GM23338 (cell line): ENCODE results near the gene NUMB. TPM values are rescaled to one million over a fixed set of nuclear protein-coding genes. Genes with fewer than 3 reads are reported as not detected.
A peak's percentile ranks its signal among the peaks of the same experiment; 100 is the strongest.

Source experiments
- ATAC-seq: fragments of 200-7000 bp; cut with Tn5 transposase; 3 replicates; pipeline ENCODE4 v1.9.1; 2020
- DNase-seq: peaks from one replicate; pipeline ENCODE4 v3.0.0-alpha.2; 2015; ENCODE audit warnings: low spot score
- H2AFZ ChIP-seq: fragments of 200-600 bp; sonication (generic); 2 replicates; pipeline ENCODE4 v1.8.0; 2016; ENCODE audit warnings: antibody characterized with exemption, mild to moderate bottlenecking, moderate library complexity
- H3F3A ChIP-seq: fragments of 200-600 bp; sonication (generic); replicated peaks from 2 replicates; pipeline ENCODE4 v1.8.0; 2017; ENCODE audit warnings: antibody characterized with exemption, mixed run types, low read depth
- H3K27ac ChIP-seq: fragments of 200-600 bp; sonication (generic); 2 replicates; pipeline ENCODE4 v1.6.1; 2016; ENCODE audit warnings: low read depth
- H3K27me3 ChIP-seq: fragments of 200-600 bp; sonication (generic); 2 replicates; pipeline ENCODE4 v1.8.0; 2016; ENCODE audit warnings: mild to moderate bottlenecking, mixed run types, moderate library complexity; ENCODE audit not compliant: insufficient read depth
- H3K36me3 ChIP-seq: fragments of 200-600 bp; sonication (generic); 2 replicates; pipeline ENCODE4 v1.8.0; 2016; ENCODE audit warnings: mild to moderate bottlenecking; ENCODE audit not compliant: insufficient read depth
- H3K4me1 ChIP-seq: fragments of 200-600 bp; sonication (generic); 2 replicates; pipeline ENCODE4 v1.8.0; 2016; ENCODE audit warnings: mild to moderate bottlenecking, moderate library complexity; ENCODE audit not compliant: insufficient read depth
- H3K4me2 ChIP-seq: fragments of 200-600 bp; sonication (generic); 2 replicates; pipeline ENCODE4 v1.7.1; 2017; ENCODE audit warnings: mixed run types
- H3K4me3 ChIP-seq: fragments of 200-600 bp; sonication (generic); 2 replicates; pipeline ENCODE4 v1.6.1; 2016; ENCODE audit warnings: mixed run types
- H3K79me2 ChIP-seq: fragments of 200-600 bp; sonication (generic); replicated peaks from 2 replicates; pipeline ENCODE4 v1.8.0; 2017; ENCODE audit warnings: mild to moderate bottlenecking; ENCODE audit not compliant: insufficient read depth
- H3K9me2 ChIP-seq: fragments of 200-600 bp; sonication (generic); 2 replicates; pipeline ENCODE4 v1.8.0; 2017; ENCODE audit not compliant: insufficient read depth
- H4K20me1 ChIP-seq: fragments of 200-600 bp; sonication (generic); replicated peaks from 2 replicates; pipeline ENCODE4 v1.8.0; 2017; ENCODE audit warnings: mild to moderate bottlenecking; ENCODE audit not compliant: insufficient read depth
- H3K27ac Mint-ChIP-seq: 2 replicates; pipeline ENCODE4 v1.8.0; 2020; ENCODE audit warnings: inconsistent platforms, mild to moderate bottlenecking, moderate library complexity, mixed read lengths
- H3K27me3 Mint-ChIP-seq: 3 replicates; pipeline ENCODE4 v1.8.0; 2022; ENCODE audit warnings: low read depth, mild to moderate bottlenecking, moderate library complexity, mixed read lengths, inconsistent platforms; ENCODE audit not compliant: insufficient read depth, poor library complexity
- H3K36me3 Mint-ChIP-seq: 3 replicates; pipeline ENCODE4 v1.8.0; 2021; ENCODE audit warnings: low read depth, mild to moderate bottlenecking, inconsistent platforms, moderate library complexity, mixed read lengths
- H3K4me1 Mint-ChIP-seq: 3 replicates; pipeline ENCODE4 v1.8.0; 2020; ENCODE audit warnings: mild to moderate bottlenecking, inconsistent platforms, mixed read lengths
- H3K4me3 Mint-ChIP-seq: 3 replicates; pipeline ENCODE4 v1.8.0; 2021; ENCODE audit warnings: moderate library complexity, mild to moderate bottlenecking, inconsistent platforms, mixed read lengths
- H3K9me3 Mint-ChIP-seq: 3 replicates; pipeline ENCODE4 v1.8.0; 2020; ENCODE audit warnings: moderate library complexity, mild to moderate bottlenecking, inconsistent platforms, mixed read lengths
- EZH2phosphoT487 ChIP-seq: fragments of 200-600 bp; sonication (generic); IDR thresholded peaks from one replicate; pipeline ENCODE4 v1.8.1; 2018; ENCODE audit warnings: antibody characterized with exemption; ENCODE audit not compliant: unreplicated experiment
- POLR2AphosphoS5 ChIP-seq: IDR thresholded peaks from 2 replicates; pipeline ENCODE4 v1.6.1; 2016; ENCODE audit warnings: antibody characterized with exemption, low read depth
- polyA plus RNA-seq: library from polyadenylated mRNA; unstranded; fragments of >200 nt; fragmentation: Nextera tagmentation; extraction: Ambion mirVana; gene quantifications from 2 replicates; pipeline ENCODE4 v1.2.1, GENCODE V29; 2016
- total RNA-seq: library from RNA; depleted of rRNA; stranded (reverse); fragments of >200 nt; shearing (Covaris generic); gene quantifications from 2 replicates; pipeline ENCODE4 v1.2.3, GENCODE V29; 2014
- TF ChIP-seq, protein P1 (sequence below): fragments of 250-450 bp; sonication (Bioruptor Pico); IDR thresholded peaks from 2 replicates; pipeline ENCODE4 v1.5.0; 2020; ENCODE audit warnings: mild to moderate bottlenecking, moderate library complexity
- TF ChIP-seq, protein P2 (sequence below), 2 experiments: fragments of 200-600 bp in 1 of 2; sonication (generic) in 1 of 2; conservative IDR thresholded peaks; 2 replicates each; pipeline versions ENCODE4 v1.5.1 to v1.6.1; 2016 to 2017; ENCODE audit warnings: antibody characterized with exemption in 2 of 2, low read depth in 2 of 2, mild to moderate bottlenecking in 2 of 2, moderate library complexity in 1 of 2
- TF ChIP-seq, protein P3 (sequence below): IDR thresholded peaks from 2 replicates; pipeline ENCODE4 v1.6.1; 2016; ENCODE audit warnings: antibody characterized with exemption

The NUMB gene
- total and polyA plus RNA-seq, 2 experiments from 2014 or later, result 32.1 to 36.7 TPM

DNA sequence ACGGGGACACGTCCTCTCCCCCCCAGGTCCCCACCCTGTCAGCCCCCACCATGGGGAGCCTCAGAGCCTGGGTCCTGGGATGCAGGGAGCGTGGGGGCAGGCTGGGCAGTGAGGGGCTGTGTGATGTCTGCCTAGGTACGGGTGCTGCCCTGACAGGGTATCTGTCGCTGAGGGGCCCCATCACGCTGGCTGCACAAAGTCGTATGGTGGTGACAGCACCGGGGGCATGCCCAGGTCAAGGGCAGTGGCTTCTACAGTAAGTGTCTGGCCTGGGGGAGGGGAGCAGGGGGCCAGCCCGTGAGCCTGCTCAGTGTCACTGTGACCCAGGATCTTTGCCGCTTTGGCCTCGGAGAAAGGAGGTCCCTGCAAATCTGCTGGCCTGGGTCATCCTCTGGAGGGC, 197.8 kb downstream of the NUMB start (continued):
- TF ChIP-seq, protein P1, sequence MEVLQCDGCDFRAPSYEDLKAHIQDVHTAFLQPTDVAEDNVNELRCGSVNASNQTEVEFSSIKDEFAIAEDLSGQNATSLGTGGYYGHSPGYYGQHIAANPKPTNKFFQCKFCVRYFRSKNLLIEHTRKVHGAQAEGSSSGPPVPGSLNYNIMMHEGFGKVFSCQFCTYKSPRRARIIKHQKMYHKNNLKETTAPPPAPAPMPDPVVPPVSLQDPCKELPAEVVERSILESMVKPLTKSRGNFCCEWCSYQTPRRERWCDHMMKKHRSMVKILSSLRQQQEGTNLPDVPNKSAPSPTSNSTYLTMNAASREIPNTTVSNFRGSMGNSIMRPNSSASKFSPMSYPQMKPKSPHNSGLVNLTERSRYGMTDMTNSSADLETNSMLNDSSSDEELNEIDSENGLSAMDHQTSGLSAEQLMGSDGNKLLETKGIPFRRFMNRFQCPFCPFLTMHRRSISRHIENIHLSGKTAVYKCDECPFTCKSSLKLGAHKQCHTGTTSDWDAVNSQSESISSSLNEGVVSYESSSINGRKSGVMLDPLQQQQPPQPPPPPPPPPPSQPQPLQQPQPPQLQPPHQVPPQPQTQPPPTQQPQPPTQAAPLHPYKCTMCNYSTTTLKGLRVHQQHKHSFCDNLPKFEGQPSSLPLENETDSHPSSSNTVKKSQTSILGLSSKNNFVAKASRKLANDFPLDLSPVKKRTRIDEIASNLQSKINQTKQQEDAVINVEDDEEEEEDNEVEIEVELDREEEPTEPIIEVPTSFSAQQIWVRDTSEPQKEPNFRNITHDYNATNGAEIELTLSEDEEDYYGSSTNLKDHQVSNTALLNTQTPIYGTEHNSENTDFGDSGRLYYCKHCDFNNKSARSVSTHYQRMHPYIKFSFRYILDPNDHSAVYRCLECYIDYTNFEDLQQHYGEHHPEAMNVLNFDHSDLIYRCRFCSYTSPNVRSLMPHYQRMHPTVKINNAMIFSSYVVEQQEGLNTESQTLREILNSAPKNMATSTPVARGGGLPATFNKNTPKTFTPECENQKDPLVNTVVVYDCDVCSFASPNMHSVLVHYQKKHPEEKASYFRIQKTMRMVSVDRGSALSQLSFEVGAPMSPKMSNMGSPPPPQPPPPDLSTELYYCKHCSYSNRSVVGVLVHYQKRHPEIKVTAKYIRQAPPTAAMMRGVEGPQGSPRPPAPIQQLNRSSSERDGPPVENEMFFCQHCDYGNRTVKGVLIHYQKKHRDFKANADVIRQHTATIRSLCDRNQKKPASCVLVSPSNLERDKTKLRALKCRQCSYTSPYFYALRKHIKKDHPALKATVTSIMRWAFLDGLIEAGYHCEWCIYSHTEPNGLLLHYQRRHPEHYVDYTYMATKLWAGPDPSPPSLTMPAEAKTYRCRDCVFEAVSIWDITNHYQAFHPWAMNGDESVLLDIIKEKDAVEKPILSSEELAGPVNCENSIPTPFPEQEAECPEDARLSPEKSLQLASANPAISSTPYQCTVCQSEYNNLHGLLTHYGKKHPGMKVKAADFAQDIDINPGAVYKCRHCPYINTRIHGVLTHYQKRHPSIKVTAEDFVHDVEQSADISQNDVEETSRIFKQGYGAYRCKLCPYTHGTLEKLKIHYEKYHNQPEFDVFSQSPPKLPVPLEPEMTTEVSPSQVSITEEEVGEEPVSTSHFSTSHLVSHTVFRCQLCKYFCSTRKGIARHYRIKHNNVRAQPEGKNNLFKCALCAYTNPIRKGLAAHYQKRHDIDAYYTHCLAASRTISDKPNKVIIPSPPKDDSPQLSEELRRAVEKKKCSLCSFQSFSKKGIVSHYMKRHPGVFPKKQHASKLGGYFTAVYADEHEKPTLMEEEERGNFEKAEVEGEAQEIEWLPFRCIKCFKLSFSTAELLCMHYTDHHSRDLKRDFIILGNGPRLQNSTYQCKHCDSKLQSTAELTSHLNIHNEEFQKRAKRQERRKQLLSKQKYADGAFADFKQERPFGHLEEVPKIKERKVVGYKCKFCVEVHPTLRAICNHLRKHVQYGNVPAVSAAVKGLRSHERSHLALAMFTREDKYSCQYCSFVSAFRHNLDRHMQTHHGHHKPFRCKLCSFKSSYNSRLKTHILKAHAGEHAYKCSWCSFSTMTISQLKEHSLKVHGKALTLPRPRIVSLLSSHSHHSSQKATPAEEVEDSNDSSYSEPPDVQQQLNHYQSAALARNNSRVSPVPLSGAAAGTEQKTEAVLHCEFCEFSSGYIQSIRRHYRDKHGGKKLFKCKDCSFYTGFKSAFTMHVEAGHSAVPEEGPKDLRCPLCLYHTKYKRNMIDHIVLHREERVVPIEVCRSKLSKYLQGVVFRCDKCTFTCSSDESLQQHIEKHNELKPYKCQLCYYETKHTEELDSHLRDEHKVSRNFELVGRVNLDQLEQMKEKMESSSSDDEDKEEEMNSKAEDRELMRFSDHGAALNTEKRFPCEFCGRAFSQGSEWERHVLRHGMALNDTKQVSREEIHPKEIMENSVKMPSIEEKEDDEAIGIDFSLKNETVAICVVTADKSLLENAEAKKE, result no peak

DNA sequence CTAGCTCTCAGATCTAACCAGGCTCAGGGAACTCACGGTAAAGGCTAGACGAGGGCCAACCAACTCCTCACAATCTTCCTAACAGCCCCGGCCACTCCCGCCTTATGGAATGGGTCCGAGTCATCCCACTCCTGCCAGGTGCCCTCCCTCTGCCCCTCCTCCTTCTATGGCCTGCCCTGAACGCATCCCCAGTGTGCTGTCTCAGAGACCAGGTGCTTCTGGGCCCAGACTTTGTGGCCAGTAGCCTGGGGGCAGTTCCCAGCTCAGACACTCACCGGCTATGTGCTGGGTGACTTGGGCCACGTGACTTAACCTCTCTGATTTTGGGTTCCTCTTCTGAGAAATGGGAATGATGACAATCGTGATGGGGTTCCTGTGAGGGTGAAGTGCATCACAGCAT, 198.5 kb downstream of the NUMB start:
- no peaks in the 10 kb centered on the region for H3K9me3 Mint-ChIP-seq
- H3K4me3 Mint-ChIP-seq, result no peak overlapping the region
- no peaks in the 10 kb centered on the region for H3K79me2 ChIP-seq
- H2AFZ ChIP-seq, result no peak overlapping the region
- peaks cover 10% of the 10 kb centered on the region for H3K27me3 Mint-ChIP-seq
- ATAC-seq (peak; percentile 11; the same call in 1 of the 3 replicates), DNase-seq (no peak)
- no peaks in the 10 kb centered on the region; the same call in 2 of the 3 replicates for H3K4me1 Mint-ChIP-seq
- peaks cover 3% of the 10 kb centered on the region; the same call in 1 of the 3 replicates for H3K36me3 Mint-ChIP-seq
- H3F3A ChIP-seq, result no peaks in the 10 kb centered on the region
- no peaks in the 10 kb centered on the region for H4K20me1 ChIP-seq
- no peak overlapping the region for H3K27ac ChIP-seq
- H3K4me2 ChIP-seq, result no peak overlapping the region
- H3K36me3 ChIP-seq, result no peaks in the 10 kb centered on the region
- H3K9me2 ChIP-seq, result no peaks in the 10 kb centered on the region
- no peaks in the 10 kb centered on the region for H3K4me1 ChIP-seq
- no peak overlapping the region for H3K4me3 ChIP-seq
- H3K27ac Mint-ChIP-seq, result no peak overlapping the region
- H3K27me3 ChIP-seq, result no peaks in the 10 kb centered on the region
- TF ChIP-seq EZH2phosphoT487, result no peak
- TF ChIP-seq, protein P1, result no peak
- TF ChIP-seq, protein P2, sequence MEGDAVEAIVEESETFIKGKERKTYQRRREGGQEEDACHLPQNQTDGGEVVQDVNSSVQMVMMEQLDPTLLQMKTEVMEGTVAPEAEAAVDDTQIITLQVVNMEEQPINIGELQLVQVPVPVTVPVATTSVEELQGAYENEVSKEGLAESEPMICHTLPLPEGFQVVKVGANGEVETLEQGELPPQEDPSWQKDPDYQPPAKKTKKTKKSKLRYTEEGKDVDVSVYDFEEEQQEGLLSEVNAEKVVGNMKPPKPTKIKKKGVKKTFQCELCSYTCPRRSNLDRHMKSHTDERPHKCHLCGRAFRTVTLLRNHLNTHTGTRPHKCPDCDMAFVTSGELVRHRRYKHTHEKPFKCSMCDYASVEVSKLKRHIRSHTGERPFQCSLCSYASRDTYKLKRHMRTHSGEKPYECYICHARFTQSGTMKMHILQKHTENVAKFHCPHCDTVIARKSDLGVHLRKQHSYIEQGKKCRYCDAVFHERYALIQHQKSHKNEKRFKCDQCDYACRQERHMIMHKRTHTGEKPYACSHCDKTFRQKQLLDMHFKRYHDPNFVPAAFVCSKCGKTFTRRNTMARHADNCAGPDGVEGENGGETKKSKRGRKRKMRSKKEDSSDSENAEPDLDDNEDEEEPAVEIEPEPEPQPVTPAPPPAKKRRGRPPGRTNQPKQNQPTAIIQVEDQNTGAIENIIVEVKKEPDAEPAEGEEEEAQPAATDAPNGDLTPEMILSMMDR (conservative IDR thresholded peaks at IDR 0.05; ENCODE audit: low read depth in 2 of 2), result no peak
- TF ChIP-seq, protein P3, sequence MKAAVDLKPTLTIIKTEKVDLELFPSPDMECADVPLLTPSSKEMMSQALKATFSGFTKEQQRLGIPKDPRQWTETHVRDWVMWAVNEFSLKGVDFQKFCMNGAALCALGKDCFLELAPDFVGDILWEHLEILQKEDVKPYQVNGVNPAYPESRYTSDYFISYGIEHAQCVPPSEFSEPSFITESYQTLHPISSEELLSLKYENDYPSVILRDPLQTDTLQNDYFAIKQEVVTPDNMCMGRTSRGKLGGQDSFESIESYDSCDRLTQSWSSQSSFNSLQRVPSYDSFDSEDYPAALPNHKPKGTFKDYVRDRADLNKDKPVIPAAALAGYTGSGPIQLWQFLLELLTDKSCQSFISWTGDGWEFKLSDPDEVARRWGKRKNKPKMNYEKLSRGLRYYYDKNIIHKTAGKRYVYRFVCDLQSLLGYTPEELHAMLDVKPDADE, result no peak
- no peak for TF ChIP-seq POLR2AphosphoS5
